ENCODE measurements around the gene FAM193B. TPM values are rescaled to one million over a fixed set of nuclear protein-coding genes. Genes with fewer than 3 reads are reported as not detected.

Gene FAM193B
- total RNA-seq: 100 to 1,000 TPM in 1 of 2 experiments, 10 to 100 TPM in 1; 95.8 to 105 TPM

DNA sequence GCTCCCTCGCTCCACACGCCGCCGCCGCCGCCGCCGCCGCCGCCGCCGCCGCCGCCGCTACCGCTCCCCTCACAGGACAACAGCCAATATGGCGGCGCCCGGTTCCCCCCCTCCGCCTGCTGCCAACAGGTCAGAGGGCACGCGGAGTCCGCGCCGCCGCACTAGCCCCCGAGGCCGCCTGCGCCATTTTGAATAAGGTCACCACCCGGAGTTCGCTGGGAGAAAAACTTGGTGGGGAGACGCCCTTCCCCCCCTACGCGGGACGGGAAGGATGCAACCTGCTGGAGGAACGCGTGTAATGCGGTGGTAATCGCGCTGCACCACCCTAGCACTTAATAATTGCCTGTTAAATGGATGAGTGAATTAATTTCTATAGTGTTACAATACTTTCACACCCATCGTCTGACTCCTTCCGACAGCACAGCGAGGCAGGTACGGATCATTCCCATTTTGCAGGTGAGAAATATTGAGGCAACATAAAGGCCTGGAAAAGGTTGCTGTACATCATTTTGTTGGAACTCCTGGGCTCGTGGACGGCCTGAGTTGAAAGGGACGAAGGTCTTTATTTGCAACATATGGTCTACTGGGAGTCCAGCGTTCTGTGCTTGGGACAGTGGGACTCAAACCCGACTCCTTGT lies at the start of gene FAM193B:
FAM193B (minus strand) TSS at position 90 of the 638 bp plus-strand sequence. CDS start 105 bp downstream, outside the sequence.
- ATAC-seq (peak; percentile 96), DNase-seq (peak; percentile 97)
- Mint-ChIP-seq H3K4me1 (ENCODE audit: low read depth) (peaks cover 40% of the 10 kb centered on the region), H3K36me3 (ENCODE audit: low read depth) (peaks cover 24% of the 10 kb centered on the region), H3K4me3 (peak within 1 kb of the TSS; percentile 85), H3K9me3 (ENCODE audit: insufficient read depth) (no peaks in the 10 kb centered on the region), H3K27ac (peak within 1 kb of the TSS; percentile 80), H3K27me3 (ENCODE audit: low read depth) (no peaks in the 10 kb centered on the region)
- CTCF ChIA-PET: no interaction called here
- POLR2A ChIA-PET: interaction anchor here (1.3 kb wide), 1 partner anchor 9 kb away, joined by 4 read pairs; no protein-coding TSS in a partner anchor

DNA sequence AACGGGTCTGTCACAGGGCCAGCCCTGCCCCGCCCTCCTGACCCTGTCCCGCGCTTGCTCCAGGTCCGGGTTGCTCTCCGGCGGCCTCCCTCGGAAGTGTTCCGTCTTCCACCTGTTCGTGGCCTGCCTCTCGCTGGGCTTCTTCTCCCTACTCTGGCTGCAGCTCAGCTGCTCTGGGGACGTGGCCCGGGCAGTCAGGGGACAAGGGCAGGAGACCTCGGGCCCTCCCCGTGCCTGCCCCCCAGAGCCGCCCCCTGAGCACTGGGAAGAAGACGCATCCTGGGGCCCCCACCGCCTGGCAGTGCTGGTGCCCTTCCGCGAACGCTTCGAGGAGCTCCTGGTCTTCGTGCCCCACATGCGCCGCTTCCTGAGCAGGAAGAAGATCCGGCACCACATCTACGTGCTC lies 49.8 kb upstream of the FAM193B start:
- Mint-ChIP-seq H3K9me3 (ENCODE audit: insufficient read depth) (no peaks in the 10 kb centered on the region), H3K27me3 (ENCODE audit: low read depth) (no peaks in the 10 kb centered on the region), H3K27ac (no peak overlapping the region), H3K4me1 (ENCODE audit: low read depth) (peaks cover 13% of the 10 kb centered on the region), H3K4me3 (no peak overlapping the region), H3K36me3 (ENCODE audit: low read depth) (peaks cover 2% of the 10 kb centered on the region)
- DNase-seq: no peak
- POLR2A ChIA-PET: no interaction called here
- CTCF ChIA-PET: no interaction called here
- no peak for ATAC-seq

DNA sequence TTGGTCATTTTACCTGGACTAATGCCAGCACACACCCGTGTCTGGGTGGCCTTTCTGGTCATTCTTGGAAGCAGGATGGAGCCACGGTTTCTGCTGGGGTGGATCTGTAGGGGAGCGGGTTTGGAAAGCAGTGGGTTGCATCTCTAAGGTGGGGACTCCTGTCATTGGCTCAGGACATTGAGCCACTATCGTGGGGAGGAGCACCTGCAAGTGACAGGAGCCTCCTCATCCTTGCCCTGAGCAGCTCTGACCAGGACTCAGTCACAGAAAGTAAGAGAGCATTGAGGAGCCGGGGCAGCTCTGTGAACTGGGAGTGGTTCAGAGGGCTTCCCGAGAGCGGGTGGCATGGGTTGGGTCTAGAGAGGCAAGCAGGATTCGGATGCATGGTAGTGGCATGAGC lies 49.3 kb upstream of the FAM193B start:
- POLR2A ChIA-PET: no interaction called here
- H3K36me3 Mint-ChIP-seq (ENCODE audit: low read depth): peaks cover 2% of the 10 kb centered on the region
- H3K4me3 Mint-ChIP-seq: no peak overlapping the region
- DNase-seq (no peak), ATAC-seq (no peak)
- H3K27me3 Mint-ChIP-seq (ENCODE audit: low read depth): no peaks in the 10 kb centered on the region
- H3K27ac Mint-ChIP-seq: no peak overlapping the region
- peaks cover 17% of the 10 kb centered on the region for H3K4me1 Mint-ChIP-seq (ENCODE audit: low read depth)
- H3K9me3 Mint-ChIP-seq (ENCODE audit: insufficient read depth): no peaks in the 10 kb centered on the region
- CTCF ChIA-PET: no interaction called here

DNA sequence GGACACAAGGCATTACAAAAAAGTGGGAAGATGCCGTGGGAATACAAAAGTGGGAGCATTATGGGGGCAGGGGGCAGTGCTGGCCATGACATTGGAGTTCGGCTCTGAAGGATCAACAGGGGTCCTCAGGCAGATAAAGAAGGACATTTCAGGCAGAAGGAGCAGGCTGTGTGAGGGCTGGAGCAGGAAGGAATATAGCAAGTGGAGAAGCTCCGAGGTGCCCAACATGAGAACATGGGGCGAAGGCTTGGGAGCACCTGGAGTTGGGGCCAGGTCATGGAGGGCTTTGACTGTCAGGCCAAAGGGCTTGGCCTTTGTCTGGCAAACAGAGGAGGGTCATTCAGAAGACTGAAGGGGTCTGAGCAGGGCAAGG lies 48.1 kb upstream of the FAM193B start:
- POLR2A ChIA-PET: no interaction called here
- DNase-seq (no peak), ATAC-seq (no peak)
- no peak overlapping the region for H3K4me3 Mint-ChIP-seq
- H3K27ac Mint-ChIP-seq: no peak overlapping the region
- H3K4me1 Mint-ChIP-seq (ENCODE audit: low read depth): peaks cover 21% of the 10 kb centered on the region
- H3K36me3 Mint-ChIP-seq (ENCODE audit: low read depth): peaks cover 3% of the 10 kb centered on the region
- no peaks in the 10 kb centered on the region for H3K27me3 Mint-ChIP-seq (ENCODE audit: low read depth)
- CTCF ChIA-PET: no interaction called here
- no peaks in the 10 kb centered on the region for H3K9me3 Mint-ChIP-seq (ENCODE audit: insufficient read depth)

DNA sequence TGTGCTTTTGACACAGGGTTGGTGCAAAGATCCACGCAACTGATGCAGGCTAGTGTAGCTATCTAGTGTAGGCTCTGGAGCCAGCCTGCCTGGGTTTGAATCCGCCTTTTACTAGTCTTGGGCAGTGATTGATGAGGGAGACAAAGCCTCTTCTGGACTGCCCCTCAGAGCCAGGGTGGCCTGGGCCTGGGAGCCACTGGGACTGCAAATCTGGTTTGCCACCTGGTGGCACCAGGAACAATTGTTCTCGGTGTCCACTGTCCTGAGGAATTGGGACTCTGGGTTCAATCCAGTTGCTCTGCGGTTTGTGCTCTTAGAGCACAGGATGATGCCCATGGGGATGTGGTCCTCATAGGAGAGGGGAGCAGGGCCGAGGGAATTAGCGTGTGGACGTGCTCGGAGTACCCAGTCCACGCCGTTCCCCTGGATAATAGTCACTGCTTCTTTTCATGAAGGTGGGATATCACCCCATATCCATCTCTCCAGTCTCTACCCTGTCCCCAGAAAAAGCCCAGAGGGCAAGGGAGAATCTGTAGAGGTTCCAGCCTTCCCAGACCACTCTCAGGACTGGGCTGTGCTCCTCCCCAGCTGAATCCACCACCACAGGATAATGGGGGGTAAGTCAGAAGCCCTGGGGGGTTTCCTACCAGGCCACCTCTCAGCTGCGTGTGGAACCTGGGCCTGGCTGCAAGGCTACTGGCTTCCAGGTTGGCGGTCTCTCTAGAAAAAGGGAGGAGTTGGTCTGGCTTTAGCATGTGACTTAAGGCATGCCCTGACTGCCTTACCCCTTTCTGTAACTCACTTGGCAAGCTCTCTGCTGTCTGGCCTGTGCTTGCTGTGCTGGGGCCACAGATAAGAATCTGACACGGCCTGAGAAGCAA lies 47.5 kb upstream of the FAM193B start:
- no peak for DNase-seq
- ChIA-PET CTCF (no interaction called here), POLR2A (no interaction called here)
- H3K4me1 Mint-ChIP-seq (ENCODE audit: low read depth): peaks cover 21% of the 10 kb centered on the region
- H3K36me3 Mint-ChIP-seq (ENCODE audit: low read depth): peaks cover 5% of the 10 kb centered on the region
- no peak for ATAC-seq
- peak overlapping the region; percentile 89 for H3K4me3 Mint-ChIP-seq
- no peak overlapping the region for H3K27ac Mint-ChIP-seq
- H3K9me3 Mint-ChIP-seq (ENCODE audit: insufficient read depth): no peaks in the 10 kb centered on the region
- H3K27me3 Mint-ChIP-seq (ENCODE audit: low read depth): no peaks in the 10 kb centered on the region

DNA sequence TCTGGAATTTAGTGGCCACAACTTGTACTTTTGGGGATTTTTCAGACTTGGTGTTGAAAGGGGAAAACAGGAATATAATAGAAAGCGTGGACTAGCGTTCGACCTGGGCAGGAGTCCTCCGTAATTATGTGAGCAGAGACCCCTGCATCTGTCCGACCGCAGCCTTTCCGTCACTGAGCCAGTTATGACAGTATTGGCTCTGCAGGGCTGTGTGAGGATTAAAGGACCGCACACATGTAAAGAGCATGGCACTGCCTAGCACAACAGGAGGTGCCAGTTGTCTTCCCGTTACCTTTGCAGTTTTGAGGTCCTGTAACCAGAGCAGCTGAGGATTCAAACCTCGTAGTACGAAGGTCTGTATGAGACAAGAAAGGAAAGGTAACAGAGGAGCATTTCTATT lies 46.8 kb upstream of the FAM193B start:
- H3K4me1 Mint-ChIP-seq (ENCODE audit: low read depth): peaks cover 21% of the 10 kb centered on the region
- DNase-seq (no peak), ATAC-seq (no peak)
- ChIA-PET POLR2A (no interaction called here), CTCF (no interaction called here)
- peak overlapping the region; percentile 89 for H3K4me3 Mint-ChIP-seq
- peak overlapping the region; percentile 91 for H3K27ac Mint-ChIP-seq
- H3K9me3 Mint-ChIP-seq (ENCODE audit: insufficient read depth): no peaks in the 10 kb centered on the region
- H3K27me3 Mint-ChIP-seq (ENCODE audit: low read depth): no peaks in the 10 kb centered on the region
- peaks cover 12% of the 10 kb centered on the region for H3K36me3 Mint-ChIP-seq (ENCODE audit: low read depth)

DNA sequence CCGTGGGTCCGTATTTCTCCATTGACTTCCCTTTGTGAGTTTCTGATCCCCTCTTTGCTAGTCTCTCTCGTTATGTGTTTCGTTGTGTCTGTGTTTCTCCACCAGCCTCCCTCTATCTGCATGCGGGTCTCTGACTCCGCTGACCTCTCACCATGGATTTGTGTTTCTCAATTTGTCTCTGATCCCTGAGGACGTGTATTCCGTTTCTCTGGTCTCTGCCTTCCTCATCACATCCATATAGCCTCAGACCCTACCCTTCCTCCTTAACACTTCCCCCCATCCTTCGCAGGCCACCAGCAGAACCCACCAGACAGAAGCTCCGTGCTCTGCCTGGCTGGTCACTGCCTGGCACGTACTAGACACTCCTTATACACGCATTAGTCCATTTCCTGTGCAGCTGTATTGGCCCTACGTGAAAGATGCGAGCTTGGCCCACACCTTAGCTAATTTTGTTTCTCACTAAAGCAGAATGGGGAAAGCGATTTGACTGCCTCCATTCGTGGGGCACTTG lies 46.2 kb upstream of the FAM193B start:
- Mint-ChIP-seq H3K4me3 (peak overlapping the region; percentile 89), H3K36me3 (ENCODE audit: low read depth) (peaks cover 17% of the 10 kb centered on the region), H3K9me3 (ENCODE audit: insufficient read depth) (no peaks in the 10 kb centered on the region), H3K4me1 (ENCODE audit: low read depth) (peaks cover 21% of the 10 kb centered on the region), H3K27me3 (ENCODE audit: low read depth) (no peaks in the 10 kb centered on the region), H3K27ac (peak overlapping the region; percentile 91)
- DNase-seq: peak; percentile 33
- no peak for ATAC-seq
- POLR2A ChIA-PET: interaction anchor here (1.0 to 1.3 kb wide), 3 partner anchors 52 to 249 kb away, joined by 3 read pairs; partner anchors contain the start of gene LMAN2
- CTCF ChIA-PET: interaction anchor here (1.0 kb wide), 1 partner anchor 8 kb away, joined by 3 read pairs; no protein-coding TSS in a partner anchor

DNA sequence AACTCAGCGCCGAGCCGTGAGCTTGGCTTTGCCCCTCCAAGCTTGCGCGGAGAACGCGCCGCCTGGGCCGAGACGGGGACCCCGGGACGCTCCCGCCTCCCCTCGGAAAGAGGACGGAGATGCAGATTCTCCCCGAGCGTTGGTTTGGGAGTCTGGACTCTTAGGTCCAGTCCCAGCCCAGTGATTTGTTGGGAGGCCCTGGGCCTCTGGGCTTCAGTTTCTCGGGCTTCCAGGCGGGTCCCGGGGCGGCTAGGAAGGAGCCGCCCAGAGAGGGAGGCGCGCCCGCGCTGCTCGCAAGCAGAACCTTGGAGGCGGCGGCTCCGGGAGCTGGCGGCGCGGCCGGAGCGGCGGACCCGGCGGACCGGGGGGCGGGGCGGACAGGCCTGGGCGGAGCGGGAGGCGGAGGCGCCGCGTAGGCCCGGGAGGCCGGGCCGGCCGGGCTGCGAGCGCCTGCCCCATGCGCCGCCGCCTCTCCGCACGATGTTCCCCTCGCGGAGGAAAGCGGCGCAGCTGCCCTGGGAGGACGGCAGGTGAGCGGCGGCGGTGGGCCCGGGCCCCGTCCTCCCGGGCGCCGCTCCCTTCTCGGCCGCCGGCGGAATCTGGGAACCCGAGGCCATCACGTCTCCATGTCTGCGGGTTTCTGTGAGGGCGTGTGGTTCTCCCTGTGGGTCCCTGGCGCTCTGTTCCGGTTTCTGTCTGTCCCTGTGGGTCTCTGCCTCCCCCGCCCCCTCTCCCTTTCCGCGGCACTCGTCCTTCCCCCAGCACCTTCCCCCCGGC lies 45.6 kb upstream of the FAM193B start, which contains the start of gene B4GALT7:
B4GALT7 (plus strand) TSS at position 402 of the 777 bp plus-strand sequence; CDS start at position 481, 79 bp downstream.
- H3K36me3 Mint-ChIP-seq (ENCODE audit: low read depth): peaks cover 21% of the 10 kb centered on the region
- H3K9me3 Mint-ChIP-seq (ENCODE audit: insufficient read depth): no peaks in the 10 kb centered on the region
- POLR2A ChIA-PET: interaction anchor here (1.0 to 1.3 kb wide), 4 partner anchors 47 to 248 kb away, joined by 3 read pairs; partner anchors contain the start of gene LMAN2
- no peaks in the 10 kb centered on the region for H3K27me3 Mint-ChIP-seq (ENCODE audit: low read depth)
- DNase-seq: peak; percentile 84
- peaks cover 21% of the 10 kb centered on the region for H3K4me1 Mint-ChIP-seq (ENCODE audit: low read depth)
- peak within 1 kb of the TSS; percentile 89 for H3K4me3 Mint-ChIP-seq
- H3K27ac Mint-ChIP-seq: peak within 1 kb of the TSS; percentile 91
- ATAC-seq: peak; percentile 93
- CTCF ChIA-PET: interaction anchor here (1.0 kb wide), 1 partner anchor 8 kb away, joined by 3 read pairs; no protein-coding TSS in a partner anchor

DNA sequence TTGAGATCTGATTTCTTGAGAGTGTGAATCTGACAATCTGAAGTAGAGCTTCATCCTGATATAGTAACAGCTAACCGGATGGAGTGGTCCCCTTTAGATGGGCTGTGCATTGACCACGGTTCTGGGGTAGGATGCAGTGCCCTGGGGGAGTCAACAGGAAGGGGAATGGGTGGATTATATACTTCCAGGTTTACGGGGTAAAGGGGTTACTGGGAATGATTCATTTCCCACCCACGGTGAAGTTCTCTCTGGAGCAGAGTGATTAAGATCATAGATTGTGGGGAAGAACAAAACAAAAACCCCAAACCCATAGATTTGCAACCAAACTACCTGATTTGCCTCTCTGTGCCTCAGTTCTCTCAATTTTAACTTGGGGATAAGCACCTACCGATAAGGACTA lies 44.1 kb upstream of the FAM193B start:
- peak overlapping the region; percentile 89 for H3K4me3 Mint-ChIP-seq
- H3K9me3 Mint-ChIP-seq (ENCODE audit: insufficient read depth): no peaks in the 10 kb centered on the region
- ChIA-PET POLR2A (no interaction called here), CTCF (no interaction called here)
- peaks cover 36% of the 10 kb centered on the region for H3K36me3 Mint-ChIP-seq (ENCODE audit: low read depth)
- no peaks in the 10 kb centered on the region for H3K27me3 Mint-ChIP-seq (ENCODE audit: low read depth)
- no peak overlapping the region for H3K27ac Mint-ChIP-seq
- H3K4me1 Mint-ChIP-seq (ENCODE audit: low read depth): peaks cover 27% of the 10 kb centered on the region
- no peak for ATAC-seq
- DNase-seq: no peak

DNA sequence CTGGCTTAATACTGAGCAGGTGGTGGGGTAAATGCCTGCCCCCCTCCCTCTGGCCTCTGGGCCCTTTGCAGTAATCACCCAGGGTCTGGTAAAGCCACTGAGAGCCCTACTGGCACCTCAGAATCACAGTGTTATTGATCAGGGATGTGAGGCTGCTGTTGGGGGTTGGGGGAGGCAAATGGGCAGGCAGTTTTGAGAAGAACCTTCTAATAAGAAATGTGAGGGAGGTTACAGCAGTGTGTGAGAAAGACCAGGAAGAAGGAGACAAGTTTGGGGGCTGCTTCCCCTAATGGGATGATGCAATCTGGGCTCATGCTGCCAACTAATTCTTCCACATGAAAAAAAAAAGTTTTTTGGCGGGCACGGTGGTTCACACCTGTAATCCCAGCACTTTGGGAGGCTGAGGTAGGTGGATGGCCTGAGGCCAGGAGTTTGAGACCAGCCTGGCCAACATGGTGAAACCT lies 42.4 kb upstream of the FAM193B start:
- Mint-ChIP-seq H3K27me3 (ENCODE audit: low read depth) (no peaks in the 10 kb centered on the region), H3K4me3 (no peak overlapping the region), H3K36me3 (ENCODE audit: low read depth) (peaks cover 41% of the 10 kb centered on the region), H3K4me1 (ENCODE audit: low read depth) (peaks cover 37% of the 10 kb centered on the region), H3K27ac (no peak overlapping the region), H3K9me3 (ENCODE audit: insufficient read depth) (no peaks in the 10 kb centered on the region)
- no peak for ATAC-seq
- POLR2A ChIA-PET: interaction anchor here (0.6 kb wide), 1 partner anchor 1022 kb away, joined by 3 read pairs; no protein-coding TSS in a partner anchor
- CTCF ChIA-PET: no interaction called here
- no peak for DNase-seq

DNA sequence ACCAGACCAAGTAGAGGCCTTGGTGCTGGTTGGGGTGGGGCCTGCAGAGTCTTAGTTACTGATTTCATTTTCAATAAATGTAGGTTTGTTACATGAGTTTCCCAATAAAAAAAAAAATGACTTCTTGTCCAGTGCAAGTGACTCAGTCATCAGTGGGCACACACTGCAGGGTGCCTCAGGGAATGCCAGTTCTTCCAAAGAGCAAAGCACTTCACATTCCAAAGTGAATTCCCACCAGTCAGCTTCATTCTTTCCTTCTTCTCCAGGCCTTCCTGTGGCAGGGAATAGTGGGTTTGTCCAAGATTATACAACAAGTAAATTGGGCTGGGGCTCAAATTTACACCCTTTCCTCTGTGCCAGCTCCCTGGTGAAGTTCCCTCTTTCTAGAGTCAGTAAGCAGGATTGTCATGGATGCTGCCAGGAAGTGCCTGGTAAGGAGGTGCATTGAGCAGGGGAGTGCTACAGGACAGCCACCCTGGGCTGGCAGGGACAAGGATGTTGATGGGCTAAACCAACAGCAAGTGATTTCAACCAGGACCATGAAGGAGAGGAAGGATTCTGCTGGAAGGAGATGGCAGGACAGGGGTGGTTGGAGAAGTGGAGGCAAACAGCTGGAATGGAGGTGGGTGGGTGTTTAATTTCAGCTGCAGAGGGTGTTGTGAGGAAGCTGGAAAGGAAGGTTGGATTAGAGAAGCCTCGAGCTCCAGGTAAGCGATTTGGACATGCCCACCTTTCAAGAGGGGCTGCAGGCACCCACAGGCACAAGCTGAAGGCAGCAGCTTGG lies 41.8 kb upstream of the FAM193B start:
- CTCF ChIA-PET: no interaction called here
- DNase-seq: no peak
- Mint-ChIP-seq H3K36me3 (ENCODE audit: low read depth) (peaks cover 41% of the 10 kb centered on the region), H3K4me3 (no peak overlapping the region), H3K27ac (no peak overlapping the region), H3K9me3 (ENCODE audit: insufficient read depth) (no peaks in the 10 kb centered on the region), H3K27me3 (ENCODE audit: low read depth) (no peaks in the 10 kb centered on the region), H3K4me1 (ENCODE audit: low read depth) (peaks cover 42% of the 10 kb centered on the region)
- ATAC-seq: no peak
- POLR2A ChIA-PET: no interaction called here

Measured in activated CD8-positive, alpha-beta T cell treated with anti-CD3 and anti-CD28 coated beads, Interleukin-2, amount 10 ng/mL, durations not matched to agents 7 days and 5 days (primary cell).